K562 (cell line): ENCODE data around the gene WWOX. TPM values are rescaled to one million over a fixed set of nuclear protein-coding genes. Genes with fewer than 3 reads are reported as not detected.

Source experiments
- ATAC-seq: fragments of 200-7000 bp; cut with Tn5 transposase; 3 replicates; pipeline ENCODE4 v1.9.1; 2020; ENCODE audit warnings: moderate library complexity
- BruUV-seq: library from RNA; stranded (reverse); fragments of 400-500 nt; replicated peaks from 2 replicates; lab custom pipeline; 2021; lab: Mats Ljungman, UMichigan
- CTCF ChIA-PET: fragments of 300-600 bp; formaldehyde crosslinking; extraction: SDS; loops from one replicate; lab custom pipeline; 2021; ENCODE audit warnings: low intra/inter-chr PET ratio; lab: Yijun Ruan, JAX
- POLR2A ChIA-PET: fragments of 300-600, 350-650 bp; sonication (Branson Sonifier 250); formaldehyde crosslinking; extraction: SDS; loops from one replicate; lab custom pipeline; 2021; ENCODE audit warnings: antibody characterized with exemption, inconsistent platforms; lab: Yijun Ruan, JAX
- DNase-seq, 4 experiments: peaks; one replicate each; pipeline versions ENCODE4 v3.0.0 to v3.0.0-alpha.2; 2011 to 2018; ENCODE audit warnings: low spot score in 3 of 4, mixed read lengths in 3 of 4; ENCODE audit errors: extremely low read depth in 1 of 4
- FAIRE-seq: peaks from 2 replicates; lab custom pipeline; 2011; peaks lifted over from hg19 to GRCh38; lab: Jason Lieb, UNC
- H2AFZ ChIP-seq: 2 replicates; pipeline ENCODE4 v1.6.0; 2011; ENCODE audit warnings: low read depth, low read length, control low read depth, inconsistent platforms
- H3K27ac ChIP-seq: fragments of 200-600 bp; 3 replicates; pipeline ENCODE4 v1.8.0; 2011; ENCODE audit warnings: low read depth, mild to moderate bottlenecking, control low read depth, inconsistent platforms, low read length, moderate library complexity, mixed read lengths; ENCODE audit errors: extremely low read depth
- H3K27me3 ChIP-seq, 2 experiments: fragments of 300-600 bp in 1 of 2; 2 replicates in 1 of 2; 3 replicates in 1 of 2; pipeline versions ENCODE4 v1.6.0 to v1.8.0; 2011; ENCODE audit warnings: inconsistent platforms in 2 of 2, low read length in 2 of 2, mild to moderate bottlenecking in 1 of 2, mixed read lengths in 1 of 2, moderate library complexity in 1 of 2; ENCODE audit not compliant: control insufficient read depth in 2 of 2, insufficient read depth in 2 of 2
- H3K36me3 ChIP-seq: fragments of 300-600 bp; 3 replicates; pipeline ENCODE4 v1.8.0; 2011; ENCODE audit warnings: mild to moderate bottlenecking, low read length, inconsistent platforms; ENCODE audit not compliant: control insufficient read depth, insufficient read depth
- H3K4me1 ChIP-seq, 2 experiments: fragments of 200-600 bp in 1 of 2; replicated peaks in 1 of 2; 2 replicates in 1 of 2; 3 replicates in 1 of 2; pipeline versions ENCODE4 v1.5.1 to v1.8.0; 2011; ENCODE audit warnings: inconsistent platforms in 2 of 2, low read length in 2 of 2, mild to moderate bottlenecking in 1 of 2, mixed read lengths in 1 of 2, moderate library complexity in 1 of 2; ENCODE audit not compliant: control insufficient read depth in 2 of 2, insufficient read depth in 2 of 2
- H3K4me2 ChIP-seq: 2 replicates; pipeline ENCODE4 v1.6.1; 2011; ENCODE audit warnings: low read length, control low read depth, inconsistent platforms, mixed read lengths; ENCODE audit not compliant: insufficient read depth
- H3K4me3 ChIP-seq: fragments of 200-600 bp; sonication (generic), shearing (Covaris generic); 2 replicates; pipeline ENCODE4 v1.5.1; 2016; ENCODE audit warnings: control low read depth, inconsistent platforms
- H3K79me2 ChIP-seq: fragments of 200-600 bp; 3 replicates; pipeline ENCODE4 v1.8.0; 2011; ENCODE audit warnings: low read length, inconsistent platforms; ENCODE audit not compliant: control insufficient read depth, insufficient read depth
- H3K9ac ChIP-seq, 2 experiments: 2 replicates each; pipeline versions ENCODE4 v1.6.0 to v1.6.1; 2011; ENCODE audit warnings: low read depth in 2 of 2, low read length in 2 of 2, control low read depth in 1 of 2, inconsistent platforms in 1 of 2, mild to moderate bottlenecking in 1 of 2, mixed read lengths in 1 of 2; ENCODE audit not compliant: insufficient read depth in 1 of 2
- H3K9me1 ChIP-seq: one replicate; pipeline ENCODE4 v1.6.0; 2011; ENCODE audit warnings: inconsistent platforms, mild to moderate bottlenecking, low read length, moderate library complexity; ENCODE audit not compliant: control insufficient read depth, insufficient read depth
- H3K9me3 ChIP-seq: replicated peaks from 2 replicates; pipeline ENCODE4 v1.5.1; 2011; ENCODE audit warnings: low read depth, low read length, inconsistent platforms; ENCODE audit not compliant: control insufficient read depth, insufficient read depth
- H4K20me1 ChIP-seq: replicated peaks from 2 replicates; pipeline ENCODE4 v1.6.1; 2011; ENCODE audit warnings: low read length, inconsistent platforms, mixed read lengths; ENCODE audit not compliant: control insufficient read depth, insufficient read depth
- ARNT ChIP-seq, 2 experiments: fragments of 450-650 bp; IDR thresholded peaks; 2 replicates each; pipeline ENCODE4 v1.6.1; 2016; ENCODE audit warnings: mild to moderate bottlenecking in 1 of 2
- HMBOX1 ChIP-seq: sonication (generic); IDR thresholded peaks from 2 replicates; pipeline ENCODE4 v1.6.1; 2016
- KLF16 ChIP-seq: IDR thresholded peaks from 2 replicates; pipeline ENCODE4 v1.6.1; 2016; ENCODE audit warnings: antibody characterized with exemption
- MBD2 ChIP-seq: sonication (generic); IDR thresholded peaks from 2 replicates; pipeline ENCODE4 v1.6.1; 2016; ENCODE audit warnings: low read depth, borderline replicate concordance
- MCM2 ChIP-seq: fragments of 450-650 bp; IDR thresholded peaks from 2 replicates; pipeline ENCODE4 v1.6.1; 2017; ENCODE audit warnings: low read depth, mild to moderate bottlenecking
- POLR3G ChIP-seq: IDR thresholded peaks from 2 replicates; pipeline ENCODE4 v1.6.1; 2011; ENCODE audit not compliant: insufficient read length, insufficient replicate concordance; ENCODE audit errors: extremely low read depth
- USF1 ChIP-seq: sonication (generic); formaldehyde crosslinking; IDR thresholded peaks from 2 replicates; pipeline ENCODE4 v1.9.0; 2022; ENCODE audit warnings: mild to moderate bottlenecking, missing genetic modification reagents
- ZNF280A ChIP-seq: fragments of 450-650 bp; IDR thresholded peaks from 2 replicates; pipeline ENCODE4 v1.6.1; 2018; ENCODE audit warnings: mild to moderate bottlenecking, low read depth; ENCODE audit not compliant: partially characterized antibody
- ZNF311 ChIP-seq: fragments of 250-450 bp; sonication (Bioruptor Pico); IDR thresholded peaks from 2 replicates; pipeline ENCODE4 v1.4.0; 2020; ENCODE audit warnings: mild to moderate bottlenecking, moderate library complexity
- ZNF354B ChIP-seq: fragments of 250-450 bp; sonication (Bioruptor Pico); IDR thresholded peaks from 2 replicates; pipeline ENCODE4 v1.4.0; 2020
- ZNF639 ChIP-seq, 2 experiments: fragments of 200-800 bp in 1 of 2; sonication (Bioruptor generic) in 1 of 2; sonication (generic) in 1 of 2; formaldehyde crosslinking in 1 of 2; IDR thresholded peaks in 1 of 2; conservative IDR thresholded peaks in 1 of 2; 2 replicates each; pipeline versions ENCODE4 v1.5.0 to v1.6.1; 2016 to 2020; ENCODE audit warnings: missing compliant biosample characterization in 1 of 2, missing genetic modification characterization in 1 of 2, missing genetic modification reagents in 1 of 2
- ZNF766 ChIP-seq: fragments of 200-800 bp; sonication (Bioruptor generic); conservative IDR thresholded peaks from 2 replicates; pipeline ENCODE4 v1.6.1; 2016; ENCODE audit warnings: missing genetic modification characterization, missing compliant biosample characterization
- WGBS: fragments of 100-300 bp; shearing (Covaris generic); methylation state at CpG from one replicate; pipeline ENCODE4 v1.1.6; 2016; ENCODE audit warnings: low coverage, mixed read lengths; ENCODE audit not compliant: insufficient coverage; ENCODE audit errors: missing lambda C conversion rate; 5-methylcytosine and 5-hydroxymethylcytosine counted together
- in situ Hi-C: fragments of 300-500 bp; cut with MboI; formaldehyde crosslinking; loops from 4 replicates; pipeline ENCODE4 v1.15.0; 2018; ENCODE audit warnings: inconsistent platforms, mixed read lengths
- intact Hi-C: fragments of 100-400 bp; cut with micrococcal nuclease; formaldehyde crosslinking; loops from 2 replicates; pipeline ENCODE4 v1.14.2; 2022
- polyA plus RNA-seq, 8 experiments: library from polyadenylated mRNA; depleted of rRNA in 4 of 8; stranded (reverse) in 5 of 8; unstranded in 3 of 8; fragments of >200 nt; fragmentation: Nextera tagmentation in 2 of 8; fragmentation: Illumina TruSeq in 1 of 8; extraction: Ambion mirVana in 2 of 8; extraction: Trizol in 1 of 8; gene quantifications; 2 replicates each; pipeline versions ENCODE4 v1.2.1 to v1.2.3, GENCODE V29; 2011 to 2014; ENCODE audit warnings: inconsistent platforms in 1 of 8, missing spikeins in 1 of 8
- total RNA-seq, 7 experiments: library from RNA; depleted of rRNA in 6 of 7; stranded (reverse); fragments of >200 nt in 6 of 7; fragmentation: Illumina TruSeq in 2 of 7; extraction: Trizol in 2 of 7; gene quantifications; 2 replicates each; pipeline versions ENCODE4 v1.2.1 to v1.2.3, GENCODE V29; 2011 to 2021; ENCODE audit warnings: low replicate concordance in 1 of 7

The WWOX gene
- total and polyA plus RNA-seq, 9 of the 15 experiments (the other 6 are each of a cell fraction or from before 2014, with no cell fraction given), result 1.6 to 22.7 (median 8.1) TPM

DNA sequence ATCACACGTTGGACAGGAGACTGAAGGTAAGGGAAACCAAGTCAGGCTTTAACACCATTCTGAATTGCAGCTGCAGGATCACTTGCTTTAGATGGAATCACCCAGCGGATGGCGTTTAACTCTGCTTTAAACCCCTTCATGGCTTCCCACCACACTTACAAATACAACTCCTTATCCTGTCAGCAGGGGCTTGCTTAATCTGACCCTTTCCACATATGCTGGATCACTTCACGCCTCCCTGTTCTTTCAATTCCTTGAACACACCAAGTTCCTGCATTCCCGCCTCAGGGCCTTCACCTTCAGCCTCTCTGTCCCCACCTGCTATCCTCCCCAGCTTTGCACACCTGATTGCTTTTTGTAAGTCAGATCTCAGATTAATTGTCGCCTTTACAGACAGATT is 1058.9 kb downstream of the WWOX start:
- no peak overlapping the region for H3K4me3 ChIP-seq
- ChIA-PET CTCF (no interaction called here), POLR2A (no interaction called here)
- no peak overlapping the region for H3K4me2 ChIP-seq
- H3K9ac ChIP-seq, result no peak overlapping the region
- H3K4me1 ChIP-seq, result no peaks in the 10 kb centered on the region
- peaks cover 6% of the 10 kb centered on the region; the same call in 1 of the 2 replicates for H4K20me1 ChIP-seq
- in situ Hi-C loops, result no loop called here
- 4% methylated on average over 6 of the region's 6 CpGs for WGBS
- no peaks in the 10 kb centered on the region for H3K9me1 ChIP-seq
- H3K9me3 ChIP-seq, result no peaks in the 10 kb centered on the region
- no peak overlapping the region for H2AFZ ChIP-seq
- TF ChIP-seq MCM2 (no peak), USF1 (CRISPR knock-in tag) (no peak), ZNF639 (CRISPR knock-in tag; conservative IDR thresholded peaks at IDR 0.05 in 1 of 2, IDR thresholded peaks at IDR 0.05 in 1 of 2) (no peak), ZNF311 (CRISPR knock-in tag) (no peak), MBD2 (no peak), POLR3G (no peak), KLF16 (no peak), ARNT (IDR thresholded peaks at IDR 0.05) (no peak), HMBOX1 (no peak), ZNF280A (no peak), ZNF766 (CRISPR knock-in tag) (no peak), ZNF354B (no peak)
- peaks cover 15 to 16% of the 10 kb centered on the region in 2 experiments for H3K27me3 ChIP-seq
- no peaks in the 10 kb centered on the region for H3K79me2 ChIP-seq
- no TSS peak for BruUV-seq
- no peak overlapping the region for H3K27ac ChIP-seq
- FAIRE-seq, result no peak
- ATAC-seq, result no peak
- no peak for DNase-seq
- no peaks in the 10 kb centered on the region for H3K36me3 ChIP-seq
- intact Hi-C loops, result no loop called here
